Nephron progenitor cell (in vitro differentiated cells): Measurements from ENCODE around the gene DUSP16.

Experiments
- DNase-seq: peaks from one replicate; pipeline ENCODE4 v3.0.0; 2021
- H3K27ac Mint-ChIP-seq: 2 replicates; pipeline ENCODE4 v1.8.0; 2021; ENCODE audit warnings: mild to moderate bottlenecking, moderate library complexity, mixed read lengths
- H3K27me3 Mint-ChIP-seq: 2 replicates; pipeline ENCODE4 v1.8.0; 2021; ENCODE audit warnings: mild to moderate bottlenecking, low read depth, mixed read lengths; ENCODE audit not compliant: poor library complexity
- H3K36me3 Mint-ChIP-seq: 2 replicates; pipeline ENCODE4 v1.8.0; 2021; ENCODE audit warnings: low read depth, mixed read lengths
- H3K4me1 Mint-ChIP-seq: 2 replicates; pipeline ENCODE4 v1.8.0; 2021; ENCODE audit warnings: mixed read lengths
- H3K4me3 Mint-ChIP-seq: 2 replicates; pipeline ENCODE4 v1.8.0; 2021; ENCODE audit warnings: mild to moderate bottlenecking, moderate library complexity, mixed read lengths
- H3K9me3 Mint-ChIP-seq: 2 replicates; pipeline ENCODE4 v1.8.0; 2021; ENCODE audit warnings: mild to moderate bottlenecking, moderate library complexity, mixed read lengths
- TF ChIP-seq, protein P1 (sequence below): fragments of 200-600 bp; sonication (generic); IDR thresholded peaks from 2 replicates; pipeline ENCODE4 v1.5.0; 2021; ENCODE audit warnings: antibody characterized with exemption

DUSP16 gene

GRCh38 chr12:12480074-12480473 is 82.6 kb downstream of the DUSP16 start:
- TF ChIP-seq, protein P1, sequence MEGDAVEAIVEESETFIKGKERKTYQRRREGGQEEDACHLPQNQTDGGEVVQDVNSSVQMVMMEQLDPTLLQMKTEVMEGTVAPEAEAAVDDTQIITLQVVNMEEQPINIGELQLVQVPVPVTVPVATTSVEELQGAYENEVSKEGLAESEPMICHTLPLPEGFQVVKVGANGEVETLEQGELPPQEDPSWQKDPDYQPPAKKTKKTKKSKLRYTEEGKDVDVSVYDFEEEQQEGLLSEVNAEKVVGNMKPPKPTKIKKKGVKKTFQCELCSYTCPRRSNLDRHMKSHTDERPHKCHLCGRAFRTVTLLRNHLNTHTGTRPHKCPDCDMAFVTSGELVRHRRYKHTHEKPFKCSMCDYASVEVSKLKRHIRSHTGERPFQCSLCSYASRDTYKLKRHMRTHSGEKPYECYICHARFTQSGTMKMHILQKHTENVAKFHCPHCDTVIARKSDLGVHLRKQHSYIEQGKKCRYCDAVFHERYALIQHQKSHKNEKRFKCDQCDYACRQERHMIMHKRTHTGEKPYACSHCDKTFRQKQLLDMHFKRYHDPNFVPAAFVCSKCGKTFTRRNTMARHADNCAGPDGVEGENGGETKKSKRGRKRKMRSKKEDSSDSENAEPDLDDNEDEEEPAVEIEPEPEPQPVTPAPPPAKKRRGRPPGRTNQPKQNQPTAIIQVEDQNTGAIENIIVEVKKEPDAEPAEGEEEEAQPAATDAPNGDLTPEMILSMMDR, result no peak
- H3K4me1 Mint-ChIP-seq, result no peaks in the 10 kb centered on the region
- H3K27me3 Mint-ChIP-seq, result no peaks in the 10 kb centered on the region
- H3K9me3 Mint-ChIP-seq, result no peaks in the 10 kb centered on the region
- peaks cover 58% of the 10 kb centered on the region for H3K36me3 Mint-ChIP-seq
- no peak for DNase-seq
- no peak overlapping the region for H3K27ac Mint-ChIP-seq
- H3K4me3 Mint-ChIP-seq, result no peak overlapping the region

GRCh38 chr12:12477532-12477890 is 85.2 kb downstream of the DUSP16 start:
- Mint-ChIP-seq H3K27me3 (no peaks in the 10 kb centered on the region), H3K4me3 (no peak overlapping the region), H3K4me1 (no peaks in the 10 kb centered on the region), H3K36me3 (peaks cover 70% of the 10 kb centered on the region), H3K9me3 (peaks cover 6% of the 10 kb centered on the region), H3K27ac (no peak overlapping the region)
- DNase-seq, result no peak
- TF ChIP-seq, protein P1, result no peak

DNA sequence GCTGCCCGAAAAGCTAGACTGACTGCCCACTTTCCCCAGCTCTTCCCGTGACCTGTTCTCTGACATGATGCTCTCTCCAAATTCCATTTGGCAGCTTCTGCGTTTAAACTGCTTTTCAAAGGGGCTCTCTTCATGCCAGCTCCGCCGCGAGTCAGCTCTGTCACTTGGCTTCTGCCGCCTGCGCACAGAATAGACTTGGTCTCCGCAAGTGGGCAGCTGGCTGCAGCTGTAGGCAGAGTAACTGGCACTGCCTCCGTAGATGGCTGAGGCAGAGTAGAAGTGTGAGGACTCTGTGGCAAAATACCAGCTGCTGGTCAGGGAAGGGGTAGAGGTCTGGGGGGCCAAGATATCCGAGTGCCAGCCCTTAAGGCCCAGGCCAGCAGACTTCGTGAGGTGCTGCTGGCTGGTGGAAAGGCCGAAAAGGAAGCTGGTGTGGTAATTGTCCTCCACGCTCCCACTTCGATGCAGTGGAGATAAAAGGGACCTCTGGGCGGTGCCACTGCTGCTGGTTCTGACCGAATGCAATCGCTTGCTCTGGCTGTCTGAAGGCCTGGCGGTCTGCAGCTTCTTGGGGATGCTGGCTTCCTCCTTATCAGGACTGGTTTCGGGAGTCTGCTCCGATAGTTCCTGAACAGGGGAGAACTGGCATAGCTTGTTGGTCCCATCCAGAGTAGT is 85.7 kb downstream of the DUSP16 start:
- peaks cover under 1% of the 10 kb centered on the region for H3K4me1 Mint-ChIP-seq
- no peaks in the 10 kb centered on the region for H3K27me3 Mint-ChIP-seq
- peaks cover 6% of the 10 kb centered on the region for H3K9me3 Mint-ChIP-seq
- H3K4me3 Mint-ChIP-seq, result no peak overlapping the region
- TF ChIP-seq, protein P1, result no peak
- DNase-seq, result no peak
- no peak overlapping the region for H3K27ac Mint-ChIP-seq
- peaks cover 70% of the 10 kb centered on the region for H3K36me3 Mint-ChIP-seq

DNA sequence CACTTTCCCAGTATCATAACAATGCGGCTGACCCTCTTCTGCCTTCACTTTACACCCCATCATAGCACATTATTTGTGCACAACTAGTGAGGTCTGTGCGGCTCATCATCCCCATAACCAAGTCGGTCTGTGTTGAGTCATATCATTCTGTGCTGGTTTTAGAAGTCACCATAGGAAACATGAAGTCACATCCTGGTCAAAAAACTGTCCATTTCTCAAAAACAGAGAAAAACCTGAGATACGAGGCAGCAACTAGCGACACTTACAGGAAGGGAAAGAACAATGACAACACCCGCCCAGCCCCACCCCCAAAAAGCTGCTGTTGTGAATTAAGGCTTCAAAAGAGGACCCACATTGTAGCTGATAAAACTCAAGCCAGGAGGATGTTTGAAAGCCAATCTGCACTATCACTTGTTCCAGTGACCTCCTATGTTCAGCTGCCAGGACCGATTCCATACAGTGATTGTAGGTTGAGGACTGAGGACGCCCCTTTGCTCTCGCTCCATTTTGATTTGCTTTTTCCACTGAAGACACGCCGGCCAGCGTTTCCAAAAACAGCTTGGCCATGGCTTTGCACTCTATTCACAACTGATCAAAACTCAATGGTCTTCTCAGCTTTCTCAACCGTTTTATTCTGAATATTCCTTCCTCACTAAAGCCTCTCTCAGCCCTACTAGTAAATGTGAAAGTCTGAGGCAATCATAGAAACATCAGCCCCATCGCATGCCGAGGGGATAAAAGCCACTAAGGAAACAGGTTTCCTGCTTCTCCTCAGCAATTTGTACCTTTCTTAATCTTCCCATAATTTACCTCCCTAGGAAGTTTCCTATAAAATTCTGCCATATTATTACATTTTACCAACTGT is 87.5 kb downstream of the DUSP16 start:
- Mint-ChIP-seq H3K9me3 (peaks cover 24% of the 10 kb centered on the region), H3K4me3 (no peak overlapping the region), H3K27me3 (no peaks in the 10 kb centered on the region), H3K4me1 (peaks cover 7% of the 10 kb centered on the region), H3K36me3 (peaks cover 85% of the 10 kb centered on the region), H3K27ac (peak overlapping the region; percentile 64)
- no peak for DNase-seq
- TF ChIP-seq, protein P1, result no peak

- peaks cover 31% of the 10 kb centered on the region for H3K9me3 Mint-ChIP-seq
- no peak for DNase-seq
- TF ChIP-seq, protein P1, result no peak
- peaks cover 7% of the 10 kb centered on the region for H3K4me1 Mint-ChIP-seq
- no peaks in the 10 kb centered on the region for H3K27me3 Mint-ChIP-seq
- H3K4me3 Mint-ChIP-seq, result no peak overlapping the region
- peaks cover 85% of the 10 kb centered on the region for H3K36me3 Mint-ChIP-seq
- peak overlapping the region; percentile 1 for H3K27ac Mint-ChIP-seq
Observed at GRCh38 chr12:12474471-12474928, 88.2 kb downstream of the DUSP16 start.
